RCC 7860 (cell line): ENCODE results near the gene NLRP9.
"Not testable (repeated sequence)": the region's sequence is repeated elsewhere in the genome, so short reads cannot be mapped to it uniquely, and the experiment has no call there.

ENCODE experiments used
- DNase-seq: peaks from one replicate; pipeline ENCODE4 v3.0.0-alpha.2; 2015; ENCODE audit warnings: low spot score
- FAIRE-seq: peaks from 2 replicates; lab custom pipeline; 2012; peaks lifted over from hg19 to GRCh38; lab: Jason Lieb, UNC

NLRP9 gene

DNA sequence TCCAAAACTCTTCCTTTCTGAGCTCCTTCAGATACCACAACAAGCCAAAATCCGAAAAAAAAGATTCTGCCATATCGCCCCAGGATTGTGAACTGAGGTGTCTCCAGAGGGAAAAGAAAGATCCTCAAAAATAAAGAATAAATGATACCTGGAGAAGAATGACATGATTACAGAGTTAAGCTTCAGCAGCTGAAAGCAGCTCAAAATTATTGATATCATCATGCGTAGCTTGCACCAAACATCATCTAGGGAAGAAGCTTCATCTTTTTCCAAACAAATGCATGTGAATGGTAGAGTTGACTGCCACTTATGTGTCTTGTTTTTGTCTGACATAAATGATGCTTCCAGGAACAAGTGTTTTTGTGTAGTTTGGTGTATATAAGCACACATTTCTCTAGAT is at the start of gene NLRP9:
TSS of gene NLRP9 (minus strand) at position 101 of the 400 bp plus-strand sequence. CDS start at position 73, 28 bp downstream.
- FAIRE-seq: no peak
- DNase-seq: no peak

DNA sequence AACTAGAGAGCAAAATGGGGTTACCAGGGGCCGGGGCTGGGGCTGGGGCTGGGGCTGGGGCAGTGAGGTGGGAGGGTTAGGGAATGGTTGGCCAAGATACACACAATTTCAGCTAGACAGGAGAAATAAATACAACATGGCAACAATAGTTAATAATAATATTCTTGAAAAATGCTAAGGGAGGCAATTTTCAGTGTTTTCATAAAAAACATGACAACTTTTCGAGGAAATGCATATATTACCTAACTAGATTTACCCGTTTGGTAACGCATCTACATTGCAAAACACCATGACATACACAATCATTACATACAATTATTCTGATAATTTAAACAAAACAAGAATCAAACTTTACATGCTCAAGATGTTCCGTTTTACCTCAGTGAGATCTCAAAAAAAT is 42.9 kb upstream of the NLRP9 start:
- FAIRE-seq (no peak), DNase-seq (no peak)

DNA sequence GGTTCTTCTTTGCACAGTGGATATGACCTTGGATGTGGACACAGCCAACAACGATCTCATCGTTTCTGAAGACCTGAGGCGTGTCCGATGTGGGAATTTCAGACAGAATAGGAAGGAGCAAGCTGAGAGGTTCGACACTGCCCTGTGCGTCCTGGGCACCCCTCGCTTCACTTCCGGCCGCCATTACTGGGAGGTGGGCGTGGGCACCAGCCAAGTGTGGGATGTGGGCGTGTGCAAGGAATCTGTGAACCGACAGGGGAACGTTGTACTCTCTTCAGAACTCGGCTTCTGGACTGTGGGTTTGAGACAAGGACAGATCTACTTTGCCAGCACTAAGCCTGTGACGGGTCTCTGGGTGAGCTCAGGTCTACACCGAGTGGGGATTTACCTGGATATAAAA is 40.1 kb upstream of the NLRP9 start:
- no peak for FAIRE-seq
- DNase-seq: no peak

DNA sequence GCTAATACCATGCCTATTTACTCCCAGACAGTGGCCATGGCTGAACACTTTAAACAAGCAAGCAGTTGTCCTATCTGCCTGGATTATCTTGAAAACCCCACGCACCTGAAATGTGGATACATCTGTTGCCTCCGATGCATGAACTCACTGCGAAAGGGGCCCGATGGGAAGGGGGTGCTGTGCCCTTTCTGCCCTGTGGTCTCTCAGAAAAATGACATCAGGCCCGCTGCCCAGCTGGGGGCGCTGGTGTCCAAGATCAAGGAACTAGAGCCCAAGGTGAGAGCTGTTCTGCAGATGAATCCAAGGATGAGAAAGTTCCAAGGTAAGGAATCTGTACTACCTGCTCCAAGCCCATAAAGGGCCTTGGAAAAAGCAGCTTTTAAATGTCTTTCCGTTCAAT is 39.3 kb upstream of the NLRP9 start:
- DNase-seq (no peak), FAIRE-seq (no peak)

DNA sequence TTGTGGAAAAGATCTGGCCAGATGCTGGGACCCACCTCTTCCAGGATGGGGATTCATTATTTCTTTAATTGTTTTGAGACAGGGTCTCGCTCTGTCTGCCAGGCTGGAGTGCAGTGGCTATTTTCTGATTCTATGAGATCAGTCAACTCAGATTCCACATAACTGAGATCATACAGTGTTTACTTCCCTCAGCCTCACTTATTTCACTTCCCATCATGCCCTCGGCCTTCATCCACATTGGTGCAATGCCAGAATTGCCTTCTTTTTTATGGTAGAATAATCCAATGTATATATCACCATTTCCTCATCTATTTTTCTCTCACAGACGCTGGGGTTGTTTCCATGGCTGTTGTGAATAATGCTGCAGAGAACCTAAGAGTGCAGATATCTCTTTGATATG is 31.4 kb upstream of the NLRP9 start:
- FAIRE-seq, DNase-seq: not testable (repeated sequence)

DNA sequence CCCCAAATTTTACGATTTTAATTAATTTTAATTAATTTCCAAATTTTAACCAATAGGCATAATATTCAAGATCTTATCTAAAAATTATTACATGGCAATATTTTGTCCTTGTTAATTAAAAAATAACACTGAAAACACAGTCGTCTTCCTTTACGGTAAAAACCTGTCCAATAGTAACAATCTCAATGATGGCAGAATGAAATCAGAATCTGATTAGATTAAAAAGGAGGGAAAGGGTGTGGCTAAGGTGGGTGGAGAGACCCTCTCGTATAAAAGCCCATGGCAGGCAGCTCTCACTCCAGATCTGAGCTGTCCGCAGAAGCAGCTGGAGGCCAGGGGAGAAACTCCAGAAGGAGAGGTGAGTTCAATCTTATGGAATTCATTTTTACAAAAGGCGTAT is 30.6 kb upstream of the NLRP9 start, which contains the start of gene RFPL4AL1:
TSS of gene RFPL4AL1 (plus strand) at position 301 of the 400 bp plus-strand sequence. CDS start 2,687 bp downstream, outside the sequence.
- DNase-seq, FAIRE-seq: not testable (repeated sequence)

DNA sequence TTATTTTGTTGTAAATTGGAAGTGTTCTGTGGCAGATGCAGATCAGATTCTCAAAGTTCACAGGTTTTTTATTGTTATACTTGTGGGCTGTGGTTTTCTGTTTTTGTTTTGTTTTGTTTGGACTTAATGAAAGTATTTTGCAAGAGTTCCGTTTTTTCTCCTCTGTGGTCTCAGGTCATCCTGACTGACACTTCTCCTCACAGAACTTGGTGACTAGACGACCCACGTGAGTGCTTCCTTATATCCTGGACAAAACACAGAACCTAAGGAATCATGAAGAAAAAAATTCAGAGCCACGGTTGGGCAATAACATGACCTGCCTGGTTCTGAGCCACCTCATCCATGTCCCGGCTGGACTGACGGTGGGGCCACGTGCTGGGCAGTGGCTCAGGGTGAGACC is 28.3 kb upstream of the NLRP9 start:
- DNase-seq: no peak
- no peak for FAIRE-seq

DNA sequence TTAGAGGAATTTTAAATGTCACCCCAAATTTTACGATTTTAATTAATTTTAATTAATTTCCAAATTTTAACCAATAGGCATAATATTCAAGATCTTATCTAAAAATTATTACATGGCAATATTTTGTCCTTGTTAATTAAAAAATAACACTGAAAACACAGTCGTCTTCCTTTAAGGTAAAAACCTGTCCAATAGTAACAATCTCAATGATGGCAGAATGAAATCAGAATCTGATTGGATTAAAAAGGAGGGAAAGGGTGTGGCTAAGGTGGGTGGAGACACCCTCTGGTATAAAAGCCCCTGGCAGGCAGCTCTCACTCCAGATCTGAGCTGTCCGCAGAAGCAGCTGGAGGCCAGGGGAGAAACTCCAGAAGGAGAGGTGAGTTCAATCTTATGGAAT is 20.6 kb upstream of the NLRP9 start, which contains the start of gene RFPL4A:
TSS of gene RFPL4A (plus strand) at position 301 of the 400 bp plus-strand sequence. CDS start 2,704 bp downstream, outside the sequence.
- FAIRE-seq, DNase-seq: not testable (repeated sequence)

DNA sequence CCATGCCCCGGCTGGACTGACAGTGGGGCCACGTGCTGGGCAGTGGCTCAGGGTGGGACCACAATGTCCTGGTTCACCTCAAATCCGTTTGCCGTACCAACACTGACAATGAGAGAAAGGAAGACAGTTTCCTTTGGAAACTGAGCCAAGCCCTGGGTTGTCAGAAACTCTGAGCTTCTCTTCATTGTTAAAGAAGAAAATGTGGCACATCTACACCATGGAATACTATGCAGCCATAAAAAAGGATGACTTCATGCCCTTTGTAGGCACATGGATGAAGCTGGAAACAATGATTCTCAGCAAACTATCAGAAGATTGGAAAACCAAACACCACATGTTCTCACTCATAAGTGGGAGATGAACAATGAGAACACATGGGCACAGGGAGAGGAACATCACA is 18.6 kb upstream of the NLRP9 start:
- not testable (repeated sequence) for FAIRE-seq, DNase-seq

DNA sequence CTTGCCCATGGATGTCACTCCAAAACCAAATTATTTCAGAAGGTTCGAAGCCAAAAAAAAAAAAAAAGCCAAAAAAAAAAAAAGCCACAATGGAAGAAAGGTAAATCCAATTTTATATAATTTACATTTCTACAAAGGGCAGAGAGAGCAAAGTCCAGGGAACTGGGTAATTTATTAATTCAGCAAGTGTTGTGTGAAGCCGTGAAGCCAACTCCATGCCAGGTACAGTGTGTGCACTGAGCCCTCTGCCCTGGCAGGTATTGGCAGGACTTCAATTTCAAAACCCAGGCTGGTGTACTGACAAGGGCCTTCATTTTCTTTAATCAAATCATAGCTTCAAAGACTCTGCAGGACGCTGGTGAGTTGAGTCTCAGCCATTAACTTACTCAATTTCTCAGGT is 15.2 kb upstream of the NLRP9 start:
- DNase-seq: no peak
- FAIRE-seq: no peak

DNA sequence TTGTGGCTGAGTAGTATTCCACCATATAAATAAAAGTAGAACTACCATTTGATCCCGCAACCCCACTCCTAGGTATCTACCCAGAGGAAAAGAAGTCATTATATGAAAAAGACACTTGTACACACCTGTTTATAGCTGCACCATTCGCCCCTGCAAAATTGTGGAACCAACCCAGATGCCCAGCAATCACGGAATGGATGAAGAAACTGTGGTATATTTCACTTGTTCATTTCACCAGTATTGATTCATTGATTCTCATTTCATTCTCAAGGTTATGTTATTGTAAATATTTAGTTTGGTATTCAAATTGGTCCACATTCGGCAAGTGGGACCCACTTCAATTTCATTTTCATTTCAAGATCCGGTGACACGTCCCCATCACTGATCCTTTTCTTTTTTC is 12.5 kb upstream of the NLRP9 start:
- DNase-seq (no peak), FAIRE-seq (no peak)

DNA sequence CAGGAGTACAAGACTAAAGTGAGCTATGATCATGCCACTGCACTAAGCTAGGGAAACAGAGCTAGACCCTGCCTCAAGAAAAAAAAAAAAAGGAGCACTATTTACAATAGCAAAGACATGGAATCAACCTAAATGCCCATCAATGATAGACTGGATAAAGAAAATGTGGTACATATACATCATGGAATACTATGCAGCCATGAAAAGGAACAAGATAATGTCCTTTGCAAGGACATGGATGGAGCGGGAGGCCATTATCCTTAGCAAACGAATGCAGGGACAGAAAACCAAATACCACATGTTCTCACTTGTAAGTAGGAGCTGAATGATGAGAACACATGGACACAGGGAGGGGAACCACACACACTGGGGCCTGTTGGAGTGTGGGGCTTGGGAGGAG is 7.8 kb downstream of the NLRP9 start:
- FAIRE-seq: not testable (repeated sequence)

DNA sequence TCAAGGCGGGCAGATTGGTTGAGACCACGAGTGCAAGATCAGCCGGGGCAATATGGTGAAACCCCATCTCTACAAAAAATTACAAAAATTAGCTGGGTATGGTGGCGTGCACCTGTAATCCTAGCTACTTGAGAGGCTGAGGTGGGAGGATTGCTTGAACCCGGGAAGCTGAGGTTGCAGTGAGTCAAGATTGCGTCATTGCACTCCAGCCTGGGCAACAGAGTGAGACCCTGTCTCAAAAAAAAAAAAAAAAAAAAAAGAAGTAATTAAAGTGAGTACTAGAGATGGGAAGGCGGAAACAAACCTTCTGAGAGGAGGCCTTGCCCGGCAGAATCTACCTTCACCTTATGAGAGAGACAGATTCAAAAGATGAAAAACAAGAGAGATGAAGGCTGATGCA is 14.7 kb downstream of the NLRP9 start:
- FAIRE-seq (no peak), DNase-seq (no peak)

More for the DNA sequence above, 7.8 kb downstream of the NLRP9 start:
- not testable (repeated sequence) for DNase-seq

DNA sequence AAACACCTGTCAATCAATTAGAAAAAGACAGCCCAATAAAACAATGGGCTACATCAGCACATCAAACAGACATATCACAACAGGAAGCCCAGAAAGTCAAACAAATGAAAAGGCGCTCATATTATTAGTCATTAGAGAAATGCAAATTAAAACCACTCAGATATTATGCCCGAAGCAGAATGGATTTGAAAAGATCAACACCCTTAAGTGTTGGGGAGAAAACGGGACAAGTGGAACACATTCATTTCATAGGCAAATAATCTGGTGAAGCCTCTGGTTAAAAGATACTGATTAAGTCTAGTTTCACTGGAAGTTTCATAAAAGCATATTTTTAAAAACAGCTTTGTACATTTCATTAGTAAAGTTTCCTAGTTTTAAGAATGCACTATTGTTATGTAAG is 17.4 kb downstream of the NLRP9 start:
- no peak for DNase-seq
- no peak for FAIRE-seq

DNA sequence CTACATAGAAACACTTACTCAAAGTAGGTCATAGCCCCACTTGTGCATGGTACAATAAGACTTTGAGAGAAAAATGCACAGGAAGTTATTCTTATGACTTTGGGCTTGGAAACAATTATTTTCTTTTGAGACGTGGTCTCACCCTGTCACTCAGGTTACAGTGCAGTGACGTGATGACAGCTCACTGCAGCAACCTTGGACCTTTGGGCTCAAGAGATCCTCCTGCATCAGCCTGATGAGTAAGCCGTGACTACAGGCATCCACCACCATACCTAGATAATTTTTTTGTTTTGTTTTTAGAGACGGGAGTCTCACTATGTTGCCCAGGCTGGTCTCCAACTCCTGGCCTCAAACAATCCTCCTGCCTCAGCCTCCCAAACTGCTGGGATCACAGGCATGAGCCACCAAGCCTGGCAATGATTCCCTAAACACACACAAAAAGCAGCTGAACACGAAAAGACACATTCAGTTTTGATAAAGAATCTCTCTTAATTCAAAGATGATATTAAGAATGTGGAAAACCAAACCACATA is 17.9 kb downstream of the NLRP9 start:
- DNase-seq: no peak
- no peak for FAIRE-seq

DNA sequence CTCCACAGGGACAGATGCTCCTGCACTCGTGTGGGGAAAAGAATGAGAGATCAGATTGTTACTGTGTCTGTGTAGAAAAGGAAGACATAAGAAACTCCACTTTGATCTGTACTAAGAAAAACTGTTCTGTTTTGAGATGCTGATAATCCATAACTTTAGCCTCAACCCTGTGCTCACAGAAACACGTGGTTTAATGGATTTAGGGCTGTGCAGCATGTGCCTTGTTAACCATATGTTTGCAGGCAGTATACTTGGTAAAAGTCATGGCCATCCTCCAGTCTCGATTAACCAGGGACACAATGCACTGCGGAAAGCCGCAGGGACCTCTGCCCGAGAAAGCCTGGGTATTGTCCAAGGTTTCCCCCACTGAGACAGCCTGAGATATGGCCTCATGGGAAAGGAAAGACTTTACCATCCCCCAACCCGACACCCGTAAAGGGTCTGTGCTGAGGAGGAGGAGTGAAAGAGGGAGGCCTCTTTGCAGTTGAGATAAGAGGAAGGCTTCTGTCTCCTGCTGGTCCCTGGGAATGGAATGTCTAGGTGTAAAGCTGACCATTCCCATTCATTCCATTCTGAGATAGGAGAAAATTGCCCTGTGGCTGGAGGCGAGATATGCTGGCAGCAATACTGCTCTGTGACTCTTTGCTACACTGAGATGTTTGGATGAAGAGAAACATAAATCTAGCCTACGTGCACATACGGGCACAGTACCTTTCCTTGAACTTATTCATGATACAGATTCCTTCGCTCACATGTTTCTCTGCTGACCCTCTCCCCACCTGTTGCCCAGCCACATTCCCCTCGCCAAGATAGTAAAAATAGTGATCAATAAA is 20.1 kb downstream of the NLRP9 start:
- not testable (repeated sequence) for FAIRE-seq, DNase-seq

DNA sequence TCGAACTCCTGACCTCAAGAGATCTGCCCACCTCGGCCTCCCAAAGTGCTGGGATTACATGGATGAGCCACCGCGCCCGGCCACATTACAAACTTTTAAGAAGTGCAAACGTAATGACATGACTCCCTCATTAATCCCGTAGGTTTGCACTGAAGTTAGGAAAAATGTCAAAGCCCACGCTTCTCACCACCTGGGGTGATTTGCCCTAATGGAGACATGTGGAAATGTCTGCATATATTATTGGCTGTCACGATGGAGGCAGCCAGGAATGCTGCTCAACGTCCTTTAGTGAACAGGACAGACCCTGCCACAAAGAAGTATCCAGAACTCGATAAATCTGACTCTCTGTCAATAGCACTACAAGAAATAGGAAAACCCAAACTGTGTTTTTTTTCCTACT is 21.0 kb downstream of the NLRP9 start:
- no peak for DNase-seq
- FAIRE-seq: no peak

DNA sequence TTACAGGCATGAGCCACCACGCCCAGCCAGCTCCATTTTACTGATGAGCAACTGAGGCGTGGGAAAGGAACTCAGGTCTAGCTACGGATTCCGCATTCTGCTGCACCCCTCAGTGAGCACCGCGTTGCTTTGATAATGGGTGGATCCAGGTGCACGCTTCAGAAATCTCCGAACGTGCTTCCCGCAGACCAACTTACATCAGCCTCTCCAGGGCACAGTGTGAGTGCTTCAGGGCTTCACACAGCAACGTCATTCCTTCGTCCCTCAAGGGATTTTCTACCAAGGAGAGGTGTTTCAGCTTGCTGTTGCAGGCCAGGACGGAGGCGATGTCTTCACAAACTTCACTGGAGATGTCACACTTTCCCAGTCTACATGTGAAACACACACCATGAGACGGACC is 21.7 kb downstream of the NLRP9 start:
- no peak for FAIRE-seq

DNA sequence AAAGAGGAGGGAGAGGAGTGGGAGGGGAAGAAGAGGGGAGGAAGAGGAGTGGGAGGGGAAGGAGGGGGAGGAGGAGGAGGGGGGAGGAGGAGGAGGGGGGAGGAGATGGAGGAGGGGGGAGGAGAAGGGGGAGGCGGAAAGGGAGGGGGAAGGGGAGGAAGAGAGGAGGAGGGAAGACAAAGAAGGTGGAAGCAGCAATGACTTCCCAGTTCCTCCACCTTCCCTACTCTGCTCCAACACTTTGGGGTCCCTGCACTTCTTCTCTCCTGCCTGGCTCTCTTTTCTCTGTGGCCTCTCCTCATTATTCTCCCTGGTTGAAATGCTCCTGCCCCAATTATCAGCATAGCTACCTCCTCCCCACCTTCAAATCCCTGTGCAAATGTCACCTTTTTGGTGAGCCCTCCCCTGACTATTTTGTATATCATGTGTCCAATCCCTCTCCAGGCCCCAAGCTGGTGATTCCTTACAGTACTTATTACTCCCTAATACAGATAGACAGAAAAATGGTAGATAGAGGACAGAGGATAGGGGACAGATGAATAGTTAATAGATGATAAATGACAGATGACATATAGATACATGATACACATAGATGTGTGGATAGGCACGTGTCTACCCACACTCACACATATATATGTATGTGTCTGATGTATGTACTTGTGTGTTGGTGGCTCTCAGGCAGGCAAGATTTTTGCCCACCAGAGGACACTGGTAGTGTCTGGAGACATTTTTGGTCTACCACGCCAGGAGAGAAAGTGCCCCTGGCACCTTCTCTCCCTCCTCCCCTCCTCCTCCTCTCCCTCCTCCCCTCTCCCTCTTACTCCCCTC is 25.2 kb downstream of the NLRP9 start:
- DNase-seq (no peak), FAIRE-seq (no peak)

More for the DNA sequence above, 21.7 kb downstream of the NLRP9 start:
- no peak for DNase-seq

DNA sequence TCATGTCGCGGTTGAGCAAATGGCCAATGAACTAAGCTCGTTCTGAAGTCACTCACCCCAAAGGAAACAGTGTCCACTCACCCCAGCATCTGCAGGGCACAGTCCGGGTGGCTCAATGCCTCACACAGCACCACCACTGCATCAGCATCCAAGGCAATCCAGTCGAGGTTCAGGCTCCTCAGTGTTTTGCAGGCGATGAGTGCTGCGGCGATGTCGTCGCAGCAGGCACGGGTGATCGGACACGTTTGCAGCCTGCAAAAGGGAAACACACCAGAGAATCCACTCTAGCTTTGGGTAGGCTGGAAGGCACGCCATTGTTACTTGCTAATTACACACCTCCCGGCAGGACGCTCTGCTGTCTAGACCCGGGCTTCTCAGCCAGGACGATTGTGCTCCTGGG is 26.5 kb downstream of the NLRP9 start:
- FAIRE-seq (no peak), DNase-seq (no peak)

DNA sequence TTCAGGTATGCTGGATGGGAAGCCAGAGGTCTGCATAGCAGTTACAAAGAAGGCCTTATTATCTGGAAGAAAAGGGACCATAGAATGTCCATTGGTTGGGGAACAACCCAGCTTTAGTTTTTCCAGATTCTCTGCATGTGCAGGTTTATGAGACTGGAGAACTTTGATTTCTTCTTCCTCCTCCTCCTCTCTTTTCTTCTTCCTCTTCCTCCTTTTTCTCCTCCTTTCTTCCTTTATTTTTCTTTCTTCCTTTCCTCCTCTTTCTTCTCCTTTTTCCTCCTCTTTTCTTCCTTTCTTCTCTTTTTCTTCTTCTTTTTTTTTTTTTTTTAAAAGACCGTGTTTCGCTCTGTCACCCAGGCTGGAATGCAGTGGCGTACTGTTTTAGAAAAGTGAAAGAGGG is 32.2 kb downstream of the NLRP9 start:
- FAIRE-seq: no peak
- DNase-seq: no peak
